ENCODE data around the gene CAMK1D.
A peak's percentile ranks its signal among the peaks of the same experiment; 100 is the strongest.

CAMK1D gene

GRCh38 chr10:12617191-12618175, 268.1 kb downstream of the CAMK1D start:
- DNase-seq (ENCODE audit: low read depth in 2 of 2, low spot score in 1 of 2): no peak

GRCh38 chr10:12622016-12622415, 272.7 kb downstream of the CAMK1D start:
- no peak for DNase-seq (ENCODE audit: low read depth in 2 of 2, low spot score in 1 of 2)

- no peak for DNase-seq (ENCODE audit: low read depth in 2 of 2, low spot score in 1 of 2)
These were observed 273.3 kb downstream of the CAMK1D start for GRCh38 chr10:12622691-12623090.

- no peak for DNase-seq (ENCODE audit: low read depth in 2 of 2, low spot score in 1 of 2)
These were observed 276.2 kb downstream of the CAMK1D start for GRCh38 chr10:12625393-12626023.

GRCh38 chr10:12628153-12628552, 278.8 kb downstream of the CAMK1D start:
- no peak for DNase-seq (ENCODE audit: low read depth in 2 of 2, low spot score in 1 of 2)

- no peak for DNase-seq (ENCODE audit: low read depth in 2 of 2, low spot score in 1 of 2)
These were observed 279.8 kb downstream of the CAMK1D start for GRCh38 chr10:12628964-12629766.

- no peak for DNase-seq (ENCODE audit: low read depth in 2 of 2, low spot score in 1 of 2)
These were observed 280.4 kb downstream of the CAMK1D start for GRCh38 chr10:12629767-12630165.

GRCh38 chr10:12631216-12631615, 281.9 kb downstream of the CAMK1D start:
- no peak for DNase-seq (ENCODE audit: low read depth in 2 of 2, low spot score in 1 of 2)

GRCh38 chr10:12631787-12632562, 282.6 kb downstream of the CAMK1D start:
- DNase-seq (ENCODE audit: low read depth in 2 of 2, low spot score in 1 of 2): no peak

- no peak for DNase-seq (ENCODE audit: low read depth in 2 of 2, low spot score in 1 of 2)
These were observed 284.7 kb downstream of the CAMK1D start for GRCh38 chr10:12633776-12634620.

- DNase-seq (ENCODE audit: low read depth in 2 of 2, low spot score in 1 of 2): no peak
These were observed 285.2 kb downstream of the CAMK1D start for GRCh38 chr10:12634621-12634931.

- peak in 1 of 2 donors; percentile 7 for DNase-seq (ENCODE audit: low read depth in 2 of 2, low spot score in 1 of 2)
These were observed 285.8 kb downstream of the CAMK1D start for GRCh38 chr10:12635127-12635541.

- DNase-seq (ENCODE audit: low read depth in 2 of 2, low spot score in 1 of 2): no peak
These were observed 287.2 kb downstream of the CAMK1D start for GRCh38 chr10:12636571-12636970.

- no peak for DNase-seq (ENCODE audit: low read depth in 2 of 2, low spot score in 1 of 2)
These were observed 288.3 kb downstream of the CAMK1D start for GRCh38 chr10:12637649-12638048.

- DNase-seq (ENCODE audit: low read depth in 2 of 2, low spot score in 1 of 2): no peak
These were observed 288.8 kb downstream of the CAMK1D start for GRCh38 chr10:12638103-12638502.

GRCh38 chr10:12638781-12639180, 289.4 kb downstream of the CAMK1D start:
- no peak for DNase-seq (ENCODE audit: low read depth in 2 of 2, low spot score in 1 of 2)

- DNase-seq (ENCODE audit: low read depth in 2 of 2, low spot score in 1 of 2): no peak
These were observed 290.9 kb downstream of the CAMK1D start for GRCh38 chr10:12639996-12640944.

- no peak for DNase-seq (ENCODE audit: low read depth in 2 of 2, low spot score in 1 of 2)
These were observed 292.7 kb downstream of the CAMK1D start for GRCh38 chr10:12642036-12642435.

GRCh38 chr10:12643279-12643678, 293.9 kb downstream of the CAMK1D start:
- DNase-seq (ENCODE audit: low read depth in 2 of 2, low spot score in 1 of 2): no peak
